Measurements from ENCODE around the gene DTNBP1.
A peak's percentile ranks its signal among the peaks of the same experiment; 100 is the strongest.
"Not testable (repeated sequence)": the region's sequence is repeated elsewhere in the genome, so short reads cannot be mapped to it uniquely, and the experiment has no call there.

DTNBP1 gene

GRCh38 chr6:15562977-15563376, 99.9 kb downstream of the DTNBP1 start:
- no peak for FAIRE-seq
- no peak for DNase-seq (ENCODE audit: insufficient read length, low spot score)

GRCh38 chr6:15561447-15562199, 101.2 kb downstream of the DTNBP1 start:
- FAIRE-seq, result no peak

GRCh38 chr6:15560713-15561112, 102.1 kb downstream of the DTNBP1 start:
- FAIRE-seq (no peak), DNase-seq (ENCODE audit: insufficient read length, low spot score) (no peak)

More at GRCh38 chr6:15561447-15562199, 101.2 kb downstream of the DTNBP1 start:
- no peak for DNase-seq (ENCODE audit: insufficient read length, low spot score)

GRCh38 chr6:15557174-15557573, 105.7 kb downstream of the DTNBP1 start:
- DNase-seq (ENCODE audit: insufficient read length, low spot score) (no peak), FAIRE-seq (no peak)

- DNase-seq (ENCODE audit: insufficient read length, low spot score) (no peak), FAIRE-seq (no peak)
Measured at GRCh38 chr6:15556711-15557110, 106.1 kb downstream of the DTNBP1 start.

- DNase-seq (ENCODE audit: insufficient read length, low spot score), result no peak
- FAIRE-seq, result no peak
Measured at GRCh38 chr6:15555101-15556038, 107.5 kb downstream of the DTNBP1 start.

- FAIRE-seq (no peak), DNase-seq (ENCODE audit: insufficient read length, low spot score) (no peak)
Measured at GRCh38 chr6:15554728-15555100, 108.1 kb downstream of the DTNBP1 start.

GRCh38 chr6:15553736-15554294, 109.0 kb downstream of the DTNBP1 start:
- FAIRE-seq (no peak), DNase-seq (ENCODE audit: insufficient read length, low spot score) (no peak)

- FAIRE-seq, result no peak
- DNase-seq (ENCODE audit: insufficient read length, low spot score), result no peak
Measured at GRCh38 chr6:15553031-15553430, 109.8 kb downstream of the DTNBP1 start.

GRCh38 chr6:15551798-15552197, 111.0 kb downstream of the DTNBP1 start:
- FAIRE-seq (no peak), DNase-seq (ENCODE audit: insufficient read length, low spot score) (no peak)

- DNase-seq (ENCODE audit: insufficient read length, low spot score) (no peak), FAIRE-seq (no peak)
Measured at GRCh38 chr6:15551262-15551661, 111.6 kb downstream of the DTNBP1 start.

- DNase-seq (ENCODE audit: insufficient read length, low spot score) (no peak), FAIRE-seq (no peak)
Measured at GRCh38 chr6:15550546-15551123, 112.2 kb downstream of the DTNBP1 start.

GRCh38 chr6:15549371-15549770, 113.5 kb downstream of the DTNBP1 start:
- DNase-seq (ENCODE audit: insufficient read length, low spot score) (no peak), FAIRE-seq (no peak)

GRCh38 chr6:15547400-15547799, 115.4 kb downstream of the DTNBP1 start:
- no peak for FAIRE-seq

GRCh38 chr6:15546591-15546990, 116.2 kb downstream of the DTNBP1 start:
- FAIRE-seq, result no peak
- no peak for DNase-seq (ENCODE audit: insufficient read length, low spot score)

More at GRCh38 chr6:15547400-15547799, 115.4 kb downstream of the DTNBP1 start:
- no peak for DNase-seq (ENCODE audit: insufficient read length, low spot score)

- FAIRE-seq, result no peak
- DNase-seq (ENCODE audit: insufficient read length, low spot score), result no peak
Measured at GRCh38 chr6:15544321-15544900, 118.4 kb downstream of the DTNBP1 start.

GRCh38 chr6:15543332-15543917, 119.4 kb downstream of the DTNBP1 start:
- DNase-seq (ENCODE audit: insufficient read length, low spot score); FAIRE-seq: not testable (repeated sequence)

- FAIRE-seq (peak; percentile 9), DNase-seq (ENCODE audit: insufficient read length, low spot score) (no peak)
Measured at GRCh38 chr6:15539722-15540270, 123.0 kb downstream of the DTNBP1 start.

- FAIRE-seq, result no peak
- DNase-seq (ENCODE audit: insufficient read length, low spot score), result no peak
Measured at GRCh38 chr6:15538766-15539495, 123.9 kb downstream of the DTNBP1 start.

Data from HTR-8/SVneo (cell line).